NCI-H345 (cell line): ENCODE results near the gene IFRD1.

ENCODE experiments used
- DNase-seq: peaks from one replicate; lab custom pipeline; 2025; lab: John Stamatoyannopoulos, UW

Gene IFRD1

GRCh38 chr7:112487457-112488263 lies 37.4 kb downstream of the IFRD1 start:
- DNase-seq = no peak

GRCh38 chr7:112488264-112488552 lies 37.9 kb downstream of the IFRD1 start:
- DNase-seq = no peak

- DNase-seq = no peak
Measured at GRCh38 chr7:112492186-112492585, 41.9 kb downstream of the IFRD1 start.

GRCh38 chr7:112494656-112495055 lies 44.4 kb downstream of the IFRD1 start:
- no peak for DNase-seq

GRCh38 chr7:112495156-112495788 lies 45.0 kb downstream of the IFRD1 start:
- DNase-seq = no peak

- DNase-seq = peak; percentile 46
Measured at GRCh38 chr7:112495810-112496462, 45.7 kb downstream of the IFRD1 start.

- no peak for DNase-seq
Measured at GRCh38 chr7:112497481-112497880, 47.2 kb downstream of the IFRD1 start.

GRCh38 chr7:112500619-112501018 lies 50.4 kb downstream of the IFRD1 start:
- no peak for DNase-seq

- no peak for DNase-seq
Measured at GRCh38 chr7:112501801-112502503, 51.7 kb downstream of the IFRD1 start.

GRCh38 chr7:112502700-112503099 lies 52.4 kb downstream of the IFRD1 start:
- no peak for DNase-seq

GRCh38 chr7:112503361-112503972 lies 53.2 kb downstream of the IFRD1 start:
- DNase-seq = no peak

GRCh38 chr7:112504093-112504695 lies 53.9 kb downstream of the IFRD1 start:
- DNase-seq = no peak

GRCh38 chr7:112505495-112505894 lies 55.2 kb downstream of the IFRD1 start:
- DNase-seq = no peak

GRCh38 chr7:112508404-112508803 lies 58.1 kb downstream of the IFRD1 start:
- no peak for DNase-seq

- no peak for DNase-seq
Measured at GRCh38 chr7:112509402-112509801, 59.1 kb downstream of the IFRD1 start.

- DNase-seq = no peak
Measured at GRCh38 chr7:112510001-112510742, 59.9 kb downstream of the IFRD1 start.

- no peak for DNase-seq
Measured at GRCh38 chr7:112510743-112511110, 60.5 kb downstream of the IFRD1 start.

GRCh38 chr7:112511451-112512202 lies 61.4 kb downstream of the IFRD1 start:
- DNase-seq = no peak

- no peak for DNase-seq
Measured at GRCh38 chr7:112512451-112513210, 62.4 kb downstream of the IFRD1 start.

GRCh38 chr7:112515989-112516388 lies 65.7 kb downstream of the IFRD1 start:
- no peak for DNase-seq
